Small intestine (tissue), 7 donors: ENCODE results near the gene CUL2. TPM values are rescaled to one million over a fixed set of nuclear protein-coding genes. Genes with fewer than 3 reads are reported as not detected.
"Not testable (repeated sequence)": the region's sequence is repeated elsewhere in the genome, so short reads cannot be mapped to it uniquely, and the experiment has no call there.

Source experiments
- DNase-seq, 2 donors: peaks; one replicate each; pipeline versions ENCODE4 v3.0.0 to v3.0.0-alpha.2; 2013
- FAIRE-seq: peaks from 2 replicates; lab custom pipeline; 2012; peaks lifted over from hg19 to GRCh38; lab: Jason Lieb, UNC
- H3K27ac ChIP-seq, 3 donors: one replicate each; pipeline ENCODE4 v1.5.1; 2013; ENCODE audit warnings: low read length in 2 of 3, mild to moderate bottlenecking in 2 of 3, control low read depth in 1 of 3, inconsistent platforms in 1 of 3, low read depth in 1 of 3, moderate library complexity in 1 of 3
- H3K27me3 ChIP-seq, 3 donors: one replicate each; pipeline ENCODE4 v1.6.1; 2013; ENCODE audit warnings: low read length in 3 of 3, inconsistent platforms in 1 of 3; ENCODE audit not compliant: control insufficient read depth in 3 of 3, insufficient read depth in 3 of 3
- H3K36me3 ChIP-seq, 3 donors: one replicate each; pipeline ENCODE4 v1.6.1; 2013; ENCODE audit warnings: low read length in 3 of 3, inconsistent platforms in 1 of 3, low read depth in 1 of 3, mild to moderate bottlenecking in 1 of 3, moderate library complexity in 1 of 3; ENCODE audit not compliant: control insufficient read depth in 3 of 3, insufficient read depth in 2 of 3
- H3K4me1 ChIP-seq, 3 donors: one replicate each; pipeline ENCODE4 v1.6.1; 2013; ENCODE audit warnings: low read length in 2 of 3, inconsistent platforms in 1 of 3, low read depth in 1 of 3, mild to moderate bottlenecking in 1 of 3, moderate library complexity in 1 of 3; ENCODE audit not compliant: control insufficient read depth in 3 of 3, insufficient read depth in 2 of 3
- H3K4me3 ChIP-seq, 3 donors: one replicate each; pipeline ENCODE4 v1.5.1; 2013; ENCODE audit warnings: low read length in 3 of 3, control low read depth in 1 of 3, inconsistent platforms in 1 of 3, low read depth in 1 of 3, mild to moderate bottlenecking in 1 of 3, moderate library complexity in 1 of 3
- H3K9me3 ChIP-seq, 2 donors: one replicate each; pipeline ENCODE4 v1.6.1; 2013; ENCODE audit warnings: low read depth in 1 of 2, low read length in 1 of 2; ENCODE audit not compliant: control insufficient read depth in 2 of 2, insufficient read depth in 1 of 2
- WGBS, 3 donors: extraction: QIAGEN DNeasy Blood & Tissue Kit; methylation state at CpG; one replicate each; pipeline ENCODE4 v1.1.7; 2013; 5-methylcytosine and 5-hydroxymethylcytosine counted together
- polyA plus RNA-seq, 4 donors: library from polyadenylated mRNA; stranded (reverse) in 3 of 4; unstranded in 1 of 4; fragments of 200-250 nt in 3 of 4; fragments of 120-200 nt in 1 of 4; gene quantifications; one replicate each; pipeline versions ENCODE4 v1.2.1 to v1.2.3, GENCODE V29; 2013
- donor health status: healthy with polysubstance abuse.
- donor health status: control.
- donor health status: control.
- donor health status: Bipolar disorder and iron deficiency.
- donor health status: healthy.

CUL2 gene
- polyA plus RNA-seq, 4 donors, result 9.2 to 32.0 (median 12.7) TPM

DNA sequence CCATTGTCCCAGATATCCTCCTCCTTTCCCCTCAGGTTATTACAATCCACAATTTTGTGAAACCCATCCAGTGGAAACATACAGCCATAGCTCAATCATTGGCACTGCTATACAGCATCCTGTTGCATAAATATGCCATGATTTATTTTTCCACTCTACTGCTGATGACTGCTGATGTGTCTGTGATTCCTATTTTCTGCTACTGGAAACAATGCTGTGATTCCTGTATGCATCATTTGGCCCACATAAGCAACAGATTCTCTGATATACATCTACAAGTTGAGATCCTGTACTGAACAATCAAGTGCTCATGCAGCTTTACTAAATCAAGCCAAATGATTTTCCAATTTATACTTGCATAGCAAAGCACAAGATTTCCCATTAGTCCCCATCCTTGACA, 39.6 kb downstream of the CUL2 start:
- no peak overlapping the region for H3K4me3 ChIP-seq
- no peak for FAIRE-seq
- DNase-seq, result no peak
- peaks cover 5 to 22% (median 7%) of the 10 kb centered on the region in 3 donors for H3K36me3 ChIP-seq
- H3K27me3 ChIP-seq, result no peaks in the 10 kb centered on the region
- H3K4me1 ChIP-seq, result no peaks in the 10 kb centered on the region
- H3K9me3 ChIP-seq, result no peaks in the 10 kb centered on the region
- no peak overlapping the region for H3K27ac ChIP-seq

- FAIRE-seq, result no peak
- no peak for DNase-seq
Observed at GRCh38 chr10:35046074-35046473, 44.1 kb downstream of the CUL2 start.

GRCh38 chr10:35045275-35045674, 44.9 kb downstream of the CUL2 start:
- not testable (repeated sequence) for FAIRE-seq, H3K9me3 ChIP-seq, H3K27me3 ChIP-seq, H3K4me3 ChIP-seq, DNase-seq, H3K27ac ChIP-seq, H3K4me1 ChIP-seq
- 79 to 97% (median 95%) methylated on average over 6 of the region's 6 CpGs for WGBS, 3 donors
- H3K36me3 ChIP-seq, result peaks cover 0 to 37% (median 5%) of the 10 kb centered on the region in 3 donors

More at GRCh38 chr10:35046074-35046473, 44.1 kb downstream of the CUL2 start:
- no peak overlapping the region for H3K27ac ChIP-seq
- H3K4me1 ChIP-seq, result no peaks in the 10 kb centered on the region
- H3K27me3 ChIP-seq, result no peaks in the 10 kb centered on the region
- peaks cover 0 to 31% (median 5%) of the 10 kb centered on the region in 3 donors for H3K36me3 ChIP-seq
- no peak overlapping the region for H3K4me3 ChIP-seq
- H3K9me3 ChIP-seq, result no peaks in the 10 kb centered on the region
- 73 to 94% (median 78%) methylated on average over 2 of the region's 2 CpGs for WGBS, 3 donors

- FAIRE-seq, result no peak
Observed at GRCh38 chr10:35043796-35044344, 46.3 kb downstream of the CUL2 start.

GRCh38 chr10:35042783-35043182, 47.4 kb downstream of the CUL2 start:
- H3K9me3 ChIP-seq, result no peaks in the 10 kb centered on the region
- peaks cover 0 to 40% (median 0%) of the 10 kb centered on the region in 3 donors for H3K36me3 ChIP-seq
- no peaks in the 10 kb centered on the region for H3K4me1 ChIP-seq
- no peak overlapping the region for H3K27ac ChIP-seq
- DNase-seq (peak; percentile 14 to 31), FAIRE-seq (no peak)
- H3K27me3 ChIP-seq, result no peaks in the 10 kb centered on the region
- H3K4me3 ChIP-seq, result no peak overlapping the region
- WGBS, 3 donors, result 77 to 78% (median 78%) methylated on average over 3 of the region's 3 CpGs

More at GRCh38 chr10:35043796-35044344, 46.3 kb downstream of the CUL2 start:
- WGBS, 3 donors, result 85 to 97% (median 95%) methylated on average over 4 of the region's 4 CpGs
- no peaks in the 10 kb centered on the region for H3K27me3 ChIP-seq
- peaks cover 0 to 35% (median under 1%) of the 10 kb centered on the region in 3 donors for H3K36me3 ChIP-seq
- no peak overlapping the region for H3K4me3 ChIP-seq
- no peaks in the 10 kb centered on the region for H3K9me3 ChIP-seq
- no peak overlapping the region for H3K27ac ChIP-seq
- H3K4me1 ChIP-seq, result no peaks in the 10 kb centered on the region
- DNase-seq, result no peak

GRCh38 chr10:35041502-35041879, 48.6 kb downstream of the CUL2 start:
- no peak overlapping the region for H3K27ac ChIP-seq
- WGBS, 3 donors, result 84 to 89% (median 85%) methylated on average over 9 of the region's 9 CpGs
- H3K9me3 ChIP-seq, result no peaks in the 10 kb centered on the region
- no peak overlapping the region for H3K4me3 ChIP-seq
- no peaks in the 10 kb centered on the region for H3K4me1 ChIP-seq
- H3K27me3 ChIP-seq, result no peaks in the 10 kb centered on the region
- no peak for DNase-seq
- peaks cover 0 to 36% (median 4%) of the 10 kb centered on the region in 3 donors for H3K36me3 ChIP-seq
- no peak for FAIRE-seq

- Histone ChIP-seq H3K4me1 (no peaks in the 10 kb centered on the region), H3K27me3 (no peaks in the 10 kb centered on the region), H3K36me3 (peaks cover 0 to 34% (median 6%) of the 10 kb centered on the region in 3 donors), H3K27ac (no peak overlapping the region), H3K9me3 (no peaks in the 10 kb centered on the region), H3K4me3 (no peak overlapping the region)
- DNase-seq (no peak), FAIRE-seq (no peak)
- WGBS, 3 donors, result 87 to 91% (median 90%) methylated on average over 6 of the region's 6 CpGs
Observed at GRCh38 chr10:35040760-35041501, 49.2 kb downstream of the CUL2 start.

DNA sequence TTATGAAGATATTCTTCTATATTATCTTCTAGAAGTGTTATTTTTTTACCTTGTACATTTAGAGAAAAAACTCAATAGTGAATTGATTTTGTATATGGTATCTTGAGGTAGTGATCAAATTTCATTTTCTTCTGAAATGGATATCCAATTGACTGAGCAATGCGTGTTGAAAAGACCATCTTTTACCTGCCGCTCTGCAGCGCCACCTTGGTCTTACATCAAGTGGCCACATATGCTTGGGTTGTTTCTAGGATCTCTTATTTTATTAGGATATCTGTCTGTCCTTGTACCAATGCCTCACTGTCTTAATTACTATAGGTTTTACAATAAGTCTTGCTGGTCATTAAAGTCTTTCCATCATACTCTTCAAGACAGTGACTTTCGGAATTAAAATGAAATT, 53.0 kb downstream of the CUL2 start:
- no peaks in the 10 kb centered on the region for H3K9me3 ChIP-seq
- 96 to 99% (median 98%) methylated on average over 4 of the region's 4 CpGs for WGBS, 3 donors
- peaks cover 6 to 28% (median 12%) of the 10 kb centered on the region in 3 donors for H3K36me3 ChIP-seq
- DNase-seq (no peak), FAIRE-seq (no peak)
- no peak overlapping the region for H3K4me3 ChIP-seq
- H3K27ac ChIP-seq, result no peak overlapping the region
- H3K4me1 ChIP-seq, result no peaks in the 10 kb centered on the region
- no peaks in the 10 kb centered on the region for H3K27me3 ChIP-seq
